ENCODE data around the gene ZNF227. TPM values are rescaled to one million over a fixed set of nuclear protein-coding genes. Genes with fewer than 3 reads are reported as not detected.

Gene ZNF227
- total RNA-seq, 1 experiment from 2014 or later: 15.4 TPM

- Histone ChIP-seq H3K4me3 (ENCODE audit: low read depth in 2 of 2, low read length in 2 of 2) (no peak overlapping the region), H3K27me3 (ENCODE audit: control insufficient read depth, insufficient read depth, low read length) (no peaks in the 10 kb centered on the region), H3K36me3 (ENCODE audit: control insufficient read depth, insufficient read depth, low read length) (no peaks in the 10 kb centered on the region), H3K27ac (ENCODE audit: low read length) (no peak overlapping the region), H3K4me1 (ENCODE audit: control insufficient read depth, insufficient read depth, low read length) (peaks cover 6% of the 10 kb centered on the region; the same call in 1 of the 2 replicates), H3K9me3 (ENCODE audit: control insufficient read depth, insufficient read depth, low read depth, low read length) (peaks cover 8% of the 10 kb centered on the region; the same call in 1 of the 2 replicates)
- ATAC-seq: no peak
- DNase-seq (ENCODE audit: low read depth, low spot score): no peak
- in situ Hi-C loops (cut with HindIII; ENCODE audit: low pct_unique_long_range_greater_than_20kb, low sequenced_read_pairs) (no loop called here), intact Hi-C loops (cut with micrococcal nuclease; ENCODE audit: unreplicated experiment) (no loop called here)
- BruUV-seq (replicated peaks): no TSS peak
- POLR2A ChIA-PET: no interaction called here
- no peak for TF ChIP-seq REST (IDR thresholded peaks at IDR 0.05; ENCODE audit: insufficient read depth in 1 of 2, low read depth in 2 of 2, low read length in 1 of 2)
- TF ChIP-seq SIN3A (IDR thresholded peaks at IDR 0.05; ENCODE audit: borderline replicate concordance, insufficient read depth, low read depth, low read length): no peak
- no peak for TF ChIP-seq CTCF (IDR thresholded peaks at IDR 0.05)
- TF ChIP-seq TCF7L2 (IDR thresholded peaks at IDR 0.05; ENCODE audit: low read depth, low read length): no peak
- TF ChIP-seq POLR2AphosphoS5 (IDR thresholded peaks at IDR 0.05; ENCODE audit: low read depth, low read length): no peak
- CTCF ChIA-PET: no interaction called here
Measured at GRCh38 chr19:44258136-44258535, 45.8 kb downstream of the ZNF227 start.

GRCh38 chr19:44258835-44259413 lies 46.6 kb downstream of the ZNF227 start:
- intact Hi-C loops (cut with micrococcal nuclease; ENCODE audit: unreplicated experiment) (no loop called here), in situ Hi-C loops (cut with HindIII; ENCODE audit: low pct_unique_long_range_greater_than_20kb, low sequenced_read_pairs) (no loop called here)
- TF ChIP-seq REST (IDR thresholded peaks at IDR 0.05; ENCODE audit: insufficient read depth in 1 of 2, low read depth in 2 of 2, low read length in 1 of 2) (no peak), CTCF (IDR thresholded peaks at IDR 0.05) (no peak), POLR2AphosphoS5 (IDR thresholded peaks at IDR 0.05; ENCODE audit: low read depth, low read length) (no peak), SIN3A (IDR thresholded peaks at IDR 0.05; ENCODE audit: borderline replicate concordance, insufficient read depth, low read depth, low read length) (no peak), TCF7L2 (IDR thresholded peaks at IDR 0.05; ENCODE audit: low read depth, low read length) (no peak)
- Histone ChIP-seq H3K27ac (ENCODE audit: low read length) (no peak overlapping the region; the same call in 1 of the 2 replicates), H3K36me3 (ENCODE audit: control insufficient read depth, insufficient read depth, low read length) (no peaks in the 10 kb centered on the region), H3K27me3 (ENCODE audit: control insufficient read depth, insufficient read depth, low read length) (no peaks in the 10 kb centered on the region), H3K9me3 (ENCODE audit: control insufficient read depth, insufficient read depth, low read depth, low read length) (peaks cover 8% of the 10 kb centered on the region; the same call in 1 of the 2 replicates), H3K4me1 (ENCODE audit: control insufficient read depth, insufficient read depth, low read length) (peaks cover 6% of the 10 kb centered on the region; the same call in 1 of the 2 replicates), H3K4me3 (ENCODE audit: low read depth in 2 of 2, low read length in 2 of 2) (peak overlapping the region; percentile 65 to 77)
- no peak for ATAC-seq
- BruUV-seq (replicated peaks): no TSS peak
- CTCF ChIA-PET: interaction anchor here (0.7 kb wide), 1 partner anchor 478 kb away, joined by 4 read pairs; the partner anchor contains the start of gene KCNN4
- POLR2A ChIA-PET: no interaction called here
- DNase-seq (ENCODE audit: low read depth, low spot score): no peak
